Gastrocnemius medialis (tissue), 4 donors: ENCODE data around the gene VTI1A. TPM values are rescaled to one million over a fixed set of nuclear protein-coding genes. Genes with fewer than 3 reads are reported as not detected.

Experiments used
- ATAC-seq, 2 donors: fragments of 150-250 bp; one replicate each; pipeline ENCODE4 v1.9.1; 2016
- DNase-seq, 2 donors: peaks; one replicate each; pipeline ENCODE4 v3.0.0-alpha.2; 2019
- H3K27ac ChIP-seq, 4 donors: fragments of 200-600 bp; sonication (generic); 1 replicate in 1 of 4; 2 replicates in 3 of 4; pipeline ENCODE4 v1.5.1; 2016 to 2018; ENCODE audit warnings: mild to moderate bottlenecking in 2 of 4, moderate library complexity in 1 of 4
- H3K27me3 ChIP-seq, 3 donors: fragments of 200-600 bp; sonication (generic) in 2 of 3; 1 replicate in 1 of 3; 2 replicates in 2 of 3; pipeline versions ENCODE4 v1.5.1 to v1.6.0; 2016 to 2019; ENCODE audit warnings: mild to moderate bottlenecking in 1 of 3, moderate library complexity in 1 of 3
- H3K36me3 ChIP-seq, 2 donors: fragments of 200-600 bp; sonication (generic) in 1 of 2; one replicate each; pipeline ENCODE4 v1.5.1; 2017 to 2018
- H3K4me1 ChIP-seq, 2 donors: fragments of 200-600 bp; sonication (generic) in 1 of 2; one replicate each; pipeline ENCODE4 v1.5.1; 2016 to 2017; ENCODE audit warnings: mild to moderate bottlenecking in 2 of 2
- H3K4me3 ChIP-seq, 4 donors: fragments of 200-600 bp; sonication (generic) in 3 of 4; 1 replicate in 1 of 4; 2 replicates in 3 of 4; pipeline ENCODE4 v1.5.1; 2016 to 2019; ENCODE audit warnings: mild to moderate bottlenecking in 2 of 4
- H3K9me3 ChIP-seq, 3 donors: fragments of 200-600 bp; sonication (generic) in 2 of 3; 1 replicate in 1 of 3; 2 replicates in 2 of 3; pipeline ENCODE4 v1.5.1; 2016 to 2019
- POLR2A ChIP-seq, 2 donors: fragments of 450-650 bp; IDR thresholded peaks; one replicate each; pipeline ENCODE4 v1.6.1; 2017; ENCODE audit warnings: antibody characterized with exemption in 2 of 2, mild to moderate bottlenecking in 2 of 2, moderate library complexity in 2 of 2
- in situ Hi-C, 4 donors: fragments of 200-750 bp; cut with MboI; loops; one replicate each; pipeline versions ENCODE4 v1.15.0 to v1.8.0; 2017; ENCODE audit warnings: low sequenced_read_pairs in 4 of 4
- intact Hi-C: fragments of 100-400 bp; cut with DNase I; formaldehyde crosslinking; loops from one replicate; pipeline ENCODE4 v1.15.1; 2023; ENCODE audit warnings: low total_unique reads
- total RNA-seq, 4 donors: library from RNA; depleted of rRNA; stranded (reverse); fragments of >200 nt; gene quantifications; one replicate each; pipeline versions ENCODE4 v1.1.0 to v1.2.3, GENCODE V29; 2016
- TF ChIP-seq, protein P1 (sequence below), 5 experiments: fragments of 450-650 bp in 3 of 5; fragments of 200-600 bp in 2 of 5; sonication (generic) in 2 of 5; IDR thresholded peaks in 4 of 5; conservative IDR thresholded peaks in 1 of 5; 1 replicate in 4 of 5; 2 replicates in 1 of 5; pipeline ENCODE4 v1.5.1; 2016 to 2019; ENCODE audit warnings: antibody characterized with exemption in 5 of 5, mild to moderate bottlenecking in 3 of 5, moderate library complexity in 3 of 5

The VTI1A gene
- total RNA-seq, 4 donors from 2014 or later, result 26.5 to 51.2 (median 30.6) TPM

DNA sequence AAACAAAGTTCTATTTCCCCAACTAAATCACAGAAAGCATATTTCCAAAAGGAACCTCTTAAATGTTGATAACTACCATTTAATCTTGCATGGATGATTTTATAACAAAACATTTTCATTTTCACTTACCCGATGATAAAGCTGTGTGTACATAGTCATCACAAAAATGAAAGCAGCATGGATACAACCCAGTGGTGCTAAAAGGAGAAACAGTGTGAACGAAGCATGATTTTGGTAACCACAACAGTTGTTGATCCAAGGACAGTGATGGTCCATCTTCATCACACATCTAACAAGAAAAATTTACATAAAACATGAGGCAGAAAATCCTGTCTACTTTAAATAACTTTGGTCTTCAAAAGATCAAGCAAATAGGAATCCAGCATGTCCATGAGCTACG lies 5.0 kb upstream of the VTI1A start:
- Histone ChIP-seq H3K27me3 (no peaks in the 10 kb centered on the region), H3K4me3 (no peak overlapping the region), H3K9me3 (no peaks in the 10 kb centered on the region), H3K36me3 (peaks cover 5 to 74% of the 10 kb centered on the region in 2 donors), H3K4me1 (peaks cover 8 to 11% of the 10 kb centered on the region in 2 donors), H3K27ac (no peak overlapping the region)
- ATAC-seq, result no peak
- TF ChIP-seq, protein P1, sequence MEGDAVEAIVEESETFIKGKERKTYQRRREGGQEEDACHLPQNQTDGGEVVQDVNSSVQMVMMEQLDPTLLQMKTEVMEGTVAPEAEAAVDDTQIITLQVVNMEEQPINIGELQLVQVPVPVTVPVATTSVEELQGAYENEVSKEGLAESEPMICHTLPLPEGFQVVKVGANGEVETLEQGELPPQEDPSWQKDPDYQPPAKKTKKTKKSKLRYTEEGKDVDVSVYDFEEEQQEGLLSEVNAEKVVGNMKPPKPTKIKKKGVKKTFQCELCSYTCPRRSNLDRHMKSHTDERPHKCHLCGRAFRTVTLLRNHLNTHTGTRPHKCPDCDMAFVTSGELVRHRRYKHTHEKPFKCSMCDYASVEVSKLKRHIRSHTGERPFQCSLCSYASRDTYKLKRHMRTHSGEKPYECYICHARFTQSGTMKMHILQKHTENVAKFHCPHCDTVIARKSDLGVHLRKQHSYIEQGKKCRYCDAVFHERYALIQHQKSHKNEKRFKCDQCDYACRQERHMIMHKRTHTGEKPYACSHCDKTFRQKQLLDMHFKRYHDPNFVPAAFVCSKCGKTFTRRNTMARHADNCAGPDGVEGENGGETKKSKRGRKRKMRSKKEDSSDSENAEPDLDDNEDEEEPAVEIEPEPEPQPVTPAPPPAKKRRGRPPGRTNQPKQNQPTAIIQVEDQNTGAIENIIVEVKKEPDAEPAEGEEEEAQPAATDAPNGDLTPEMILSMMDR (IDR thresholded peaks at IDR 0.05 in 4 of 5, conservative IDR thresholded peaks at IDR 0.05 in 1 of 5), result no peak
- in situ Hi-C loops (loop anchor here in 3 of 4 donors (25.0 kb wide), 1 partner anchor 255 kb away; the partner anchor contains the start of gene GPAM (in 3 of the 3)), intact Hi-C loops (no loop called here)
- no peak for DNase-seq

DNA sequence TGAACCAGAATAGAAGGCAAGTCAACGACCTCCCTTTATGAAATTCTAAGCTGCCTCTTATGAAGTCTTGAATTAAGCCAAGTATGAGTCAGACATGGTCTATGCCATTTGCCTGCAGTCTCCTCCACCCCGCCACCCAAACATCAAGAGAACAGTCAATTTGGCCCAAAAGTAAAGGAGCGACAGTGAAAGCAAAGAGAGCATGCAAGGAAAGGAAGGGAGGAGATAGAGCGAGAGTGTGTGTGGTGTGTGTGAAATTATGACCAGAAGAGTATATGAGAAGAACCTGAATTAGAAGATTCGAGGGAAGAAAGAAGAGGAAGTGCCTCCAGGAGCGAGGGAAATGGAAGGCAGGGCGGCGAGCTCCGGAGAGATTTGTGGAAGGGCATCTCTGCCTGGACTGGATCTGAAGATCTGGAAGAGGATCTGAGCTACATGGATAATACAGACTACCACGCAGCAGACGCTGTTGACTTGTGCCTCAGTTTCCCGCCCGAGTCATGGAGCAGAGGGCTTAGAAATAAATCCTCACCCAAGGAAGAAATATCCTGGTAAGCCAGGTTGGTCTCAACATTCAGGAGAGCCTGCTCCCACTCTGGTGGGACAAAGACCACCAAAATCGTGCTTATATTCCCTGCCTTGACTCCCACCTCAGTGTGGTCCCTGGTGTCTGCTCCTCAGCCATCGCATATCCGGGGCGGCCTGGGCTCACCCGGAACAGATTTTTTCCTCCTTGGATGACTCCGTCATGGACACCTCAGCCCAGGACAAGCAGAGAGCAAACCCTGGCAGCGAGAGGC lies 760 bp upstream of the VTI1A start:
- Histone ChIP-seq H3K9me3 (no peaks in the 10 kb centered on the region), H3K27me3 (no peaks in the 10 kb centered on the region), H3K27ac (peak overlapping the region; percentile 88 to 95 (median 92)), H3K4me3 (peak overlapping the region; percentile 65 to 100 (median 92)), H3K36me3 (peaks cover 0 to 38% of the 10 kb centered on the region in 2 donors), H3K4me1 (peaks cover 18 to 19% of the 10 kb centered on the region in 2 donors)
- ATAC-seq (peak; percentile 37 to 55), DNase-seq (no peak)
- in situ Hi-C loops, result loop anchor here in 3 of 4 donors (25.0 kb wide), 1 partner anchor 259 kb away; the partner anchor contains the start of gene GPAM (in 3 of the 3)
- TF ChIP-seq POLR2A (IDR thresholded peaks at IDR 0.05), result peak in 1 of 2 donors; percentile 41
- TF ChIP-seq, protein P1 (IDR thresholded peaks at IDR 0.05 in 4 of 5, conservative IDR thresholded peaks at IDR 0.05 in 1 of 5), result no peak
- intact Hi-C loops, result loop anchor here (1.0 to 5.0 kb wide), 2 partner anchors 26 to 264 kb away; partner anchors contain the start of gene GPAM

DNA sequence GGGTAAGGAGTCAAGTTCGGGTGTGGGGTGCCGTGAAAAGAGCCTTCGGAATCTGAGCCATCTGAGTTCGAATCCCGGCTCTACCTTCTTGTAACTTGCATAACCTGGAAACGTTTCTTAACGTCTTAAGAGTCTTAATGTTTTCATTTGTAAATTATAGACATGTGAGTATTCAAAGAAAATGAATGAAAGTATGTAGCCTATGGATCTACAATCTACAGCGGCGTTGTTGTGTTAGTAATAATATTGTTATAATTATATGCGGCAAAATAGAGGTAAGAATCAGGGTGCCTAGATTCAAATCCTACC lies 559 bp downstream of the VTI1A start:
- Histone ChIP-seq H3K36me3 (peaks cover 0 to 25% of the 10 kb centered on the region in 2 donors), H3K4me3 (peak overlapping the region; percentile 65 to 100 (median 92)), H3K27me3 (no peaks in the 10 kb centered on the region), H3K4me1 (peaks cover 18 to 19% of the 10 kb centered on the region in 2 donors), H3K9me3 (no peaks in the 10 kb centered on the region), H3K27ac (peak overlapping the region; percentile 88 to 95 (median 92))
- intact Hi-C loops (loop anchor here (5.0 kb wide), 1 partner anchor 265 kb away; the partner anchor contains the start of gene GPAM), in situ Hi-C loops (loop anchor here in 3 of 4 donors (25.0 kb wide), 1 partner anchor 260 kb away; the partner anchor contains the start of gene GPAM (in 3 of the 3))
- DNase-seq (no peak), ATAC-seq (no peak)
- TF ChIP-seq POLR2A (IDR thresholded peaks at IDR 0.05), result no peak
- TF ChIP-seq, protein P1 (IDR thresholded peaks at IDR 0.05 in 4 of 5, conservative IDR thresholded peaks at IDR 0.05 in 1 of 5), result no peak

DNA sequence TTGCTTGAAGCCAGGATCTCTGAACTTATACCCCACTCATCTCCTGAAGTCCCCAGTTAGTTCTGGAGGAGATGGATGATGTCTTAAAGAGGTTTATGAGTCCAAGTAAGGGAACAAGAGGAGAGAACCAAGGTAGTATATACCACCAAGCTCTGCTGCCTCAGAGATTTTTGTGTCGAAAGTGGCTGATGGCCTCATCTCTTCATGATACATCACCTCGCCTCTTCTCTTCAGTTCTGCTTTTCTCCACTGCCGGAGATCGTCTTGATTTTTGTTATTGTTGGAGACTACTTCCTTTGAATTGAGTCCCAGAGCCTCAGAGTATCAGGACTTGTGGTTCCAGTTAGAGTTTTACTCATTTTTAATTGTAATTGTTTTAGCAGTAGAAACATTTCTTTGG lies 1.9 kb downstream of the VTI1A start:
- Histone ChIP-seq H3K9me3 (no peaks in the 10 kb centered on the region), H3K4me3 (no peak overlapping the region), H3K4me1 (peaks cover 18 to 19% of the 10 kb centered on the region in 2 donors), H3K27ac (no peak overlapping the region), H3K27me3 (no peaks in the 10 kb centered on the region), H3K36me3 (peaks cover 0 to 12% of the 10 kb centered on the region in 2 donors)
- intact Hi-C loops, result loop anchor here (5.0 kb wide), 1 partner anchor 267 kb away; the partner anchor contains the start of gene GPAM
- ATAC-seq (no peak), DNase-seq (no peak)
- TF ChIP-seq POLR2A (IDR thresholded peaks at IDR 0.05), result no peak
- TF ChIP-seq, protein P1 (IDR thresholded peaks at IDR 0.05 in 4 of 5, conservative IDR thresholded peaks at IDR 0.05 in 1 of 5), result no peak
- in situ Hi-C loops, result loop anchor here in 3 of 4 donors (25.0 kb wide), 1 partner anchor 262 kb away; the partner anchor contains the start of gene GPAM (in 3 of the 3)
